GM23338 (cell line): ENCODE data around the gene LRRN4CL.

ENCODE experiments used
- CREB1 ChIP-seq: fragments of 250-450 bp; sonication (Bioruptor Pico); IDR thresholded peaks from 2 replicates; pipeline ENCODE4 v1.5.0; 2020; ENCODE audit warnings: low read depth, mild to moderate bottlenecking, moderate library complexity
- CTCF ChIP-seq, 2 experiments: fragments of 200-600 bp in 1 of 2; sonication (generic) in 1 of 2; conservative IDR thresholded peaks; 2 replicates each; pipeline versions ENCODE4 v1.5.1 to v1.6.1; 2016 to 2017; ENCODE audit warnings: antibody characterized with exemption in 2 of 2, low read depth in 2 of 2, mild to moderate bottlenecking in 2 of 2, moderate library complexity in 1 of 2
- ETS1 ChIP-seq: IDR thresholded peaks from 2 replicates; pipeline ENCODE4 v1.6.1; 2016; ENCODE audit warnings: antibody characterized with exemption
- EZH2 ChIP-seq: fragments of 200-600 bp; sonication (generic); IDR thresholded peaks from one replicate; pipeline ENCODE4 v1.8.0; 2017; ENCODE audit warnings: antibody characterized with exemption, mild to moderate bottlenecking, low read depth; ENCODE audit not compliant: unreplicated experiment
- EZH2phosphoT487 ChIP-seq: fragments of 200-600 bp; sonication (generic); IDR thresholded peaks from one replicate; pipeline ENCODE4 v1.8.1; 2018; ENCODE audit warnings: antibody characterized with exemption; ENCODE audit not compliant: unreplicated experiment
- JUNB ChIP-seq: IDR thresholded peaks from one replicate; pipeline ENCODE4 v1.6.1; 2016; ENCODE audit warnings: antibody characterized with exemption; ENCODE audit not compliant: unreplicated experiment
- NANOG ChIP-seq: IDR thresholded peaks from 2 replicates; pipeline ENCODE4 v1.6.1; 2016; ENCODE audit warnings: antibody characterized with exemption, borderline replicate concordance
- POLR2AphosphoS5 ChIP-seq: IDR thresholded peaks from 2 replicates; pipeline ENCODE4 v1.6.1; 2016; ENCODE audit warnings: antibody characterized with exemption, low read depth
- REST ChIP-seq: IDR thresholded peaks from one replicate; pipeline ENCODE4 v1.6.1; 2018; ENCODE audit warnings: antibody characterized with exemption; ENCODE audit not compliant: unreplicated experiment
- STAT1 ChIP-seq: IDR thresholded peaks from one replicate; pipeline ENCODE4 v1.6.1; 2016; ENCODE audit warnings: antibody characterized with exemption; ENCODE audit not compliant: unreplicated experiment

GRCh38 chr11:62706850-62707247, 17.5 kb upstream of the LRRN4CL start:
- TF ChIP-seq JUNB (no peak), CTCF (conservative IDR thresholded peaks at IDR 0.05; ENCODE audit: low read depth in 2 of 2) (no peak), CREB1 (no peak), EZH2phosphoT487 (no peak), STAT1 (no peak), POLR2AphosphoS5 (no peak), EZH2 (no peak), REST (no peak), ETS1 (no peak), NANOG (no peak)
